ENCODE results near the gene SPINT4. TPM values are rescaled to one million over a fixed set of nuclear protein-coding genes. Genes with fewer than 3 reads are reported as not detected.

Gene SPINT4
- total RNA-seq, 1 experiment from 2014 or later = not detected

- BruUV-seq (replicated peaks) = no TSS peak
- no peak for TF ChIP-seq CTCF (IDR thresholded peaks at IDR 0.05; ENCODE audit: insufficient read depth in 1 of 2, low read depth in 1 of 2, low read length in 1 of 2, severe bottlenecking in 1 of 2, unreplicated experiment in 1 of 2)
- CTCF ChIA-PET = no interaction called here
- Mint-ChIP-seq H3K4me3 (ENCODE audit: unreplicated experiment) (no peak overlapping the region), H3K27ac (ENCODE audit: unreplicated experiment) (no peak overlapping the region), H3K4me1 (ENCODE audit: low read depth, unreplicated experiment) (no peaks in the 10 kb centered on the region), H3K36me3 (ENCODE audit: insufficient read depth, unreplicated experiment) (no peaks in the 10 kb centered on the region), H3K9me3 (ENCODE audit: unreplicated experiment) (no peaks in the 10 kb centered on the region), H3K27me3 (ENCODE audit: insufficient read depth, unreplicated experiment) (peaks cover 19% of the 10 kb centered on the region)
- no peak for DNase-seq
- H3K27me3 ChIP-seq (replicated peaks; ENCODE audit: control insufficient read depth, insufficient read depth, low read length) = no peaks in the 10 kb centered on the region
- H3K4me3 ChIP-seq (ENCODE audit: low read depth, low read length) = no peak overlapping the region
- intact Hi-C loops (cut with micrococcal nuclease; ENCODE audit: unreplicated experiment) = no loop called here
- POLR2A ChIA-PET = no interaction called here
- H3K36me3 ChIP-seq (ENCODE audit: control insufficient read depth, insufficient read depth, low read length) = no peaks in the 10 kb centered on the region
- H3K4me1 ChIP-seq = no peaks in the 10 kb centered on the region
- H3K9me3 ChIP-seq = no peaks in the 10 kb centered on the region
Observed at GRCh38 chr20:45725134-45725533, 3.0 kb downstream of the SPINT4 start.

GRCh38 chr20:45727044-45727443 lies 4.9 kb downstream of the SPINT4 start:
- peaks cover 21% of the 10 kb centered on the region for H3K27me3 Mint-ChIP-seq (ENCODE audit: insufficient read depth, unreplicated experiment)
- DNase-seq = no peak
- H3K4me3 Mint-ChIP-seq (ENCODE audit: unreplicated experiment) = no peak overlapping the region
- ChIA-PET CTCF (no interaction called here), POLR2A (no interaction called here)
- peaks cover 15% of the 10 kb centered on the region for H3K9me3 Mint-ChIP-seq (ENCODE audit: unreplicated experiment)
- no peaks in the 10 kb centered on the region for H3K36me3 Mint-ChIP-seq (ENCODE audit: insufficient read depth, unreplicated experiment)
- no peak overlapping the region for H3K27ac Mint-ChIP-seq (ENCODE audit: unreplicated experiment)
- no peaks in the 10 kb centered on the region for H3K4me1 ChIP-seq
- no peaks in the 10 kb centered on the region for H3K27me3 ChIP-seq (replicated peaks; ENCODE audit: control insufficient read depth, insufficient read depth, low read length)
- intact Hi-C loops (cut with micrococcal nuclease; ENCODE audit: unreplicated experiment) = no loop called here
- no TSS peak for BruUV-seq (replicated peaks)
- no peaks in the 10 kb centered on the region for H3K36me3 ChIP-seq (ENCODE audit: control insufficient read depth, insufficient read depth, low read length)
- H3K9me3 ChIP-seq = peaks cover 6% of the 10 kb centered on the region
- no peaks in the 10 kb centered on the region for H3K4me1 Mint-ChIP-seq (ENCODE audit: low read depth, unreplicated experiment)
- H3K4me3 ChIP-seq (ENCODE audit: low read depth, low read length) = no peak overlapping the region
- TF ChIP-seq CTCF (IDR thresholded peaks at IDR 0.05; ENCODE audit: insufficient read depth in 1 of 2, low read depth in 1 of 2, low read length in 1 of 2, severe bottlenecking in 1 of 2, unreplicated experiment in 1 of 2) = no peak

GRCh38 chr20:45732199-45732598 lies 10.1 kb downstream of the SPINT4 start:
- H3K27me3 Mint-ChIP-seq (ENCODE audit: insufficient read depth, unreplicated experiment) = peaks cover 5% of the 10 kb centered on the region
- intact Hi-C loops (cut with micrococcal nuclease; ENCODE audit: unreplicated experiment) = no loop called here
- Histone ChIP-seq H3K4me1 (no peaks in the 10 kb centered on the region), H3K9me3 (peaks cover 38% of the 10 kb centered on the region), H3K27me3 (replicated peaks; ENCODE audit: control insufficient read depth, insufficient read depth, low read length) (no peaks in the 10 kb centered on the region), H3K4me3 (ENCODE audit: low read depth, low read length) (no peak overlapping the region), H3K36me3 (ENCODE audit: control insufficient read depth, insufficient read depth, low read length) (no peaks in the 10 kb centered on the region)
- no peak overlapping the region for H3K4me3 Mint-ChIP-seq (ENCODE audit: unreplicated experiment)
- BruUV-seq (replicated peaks) = no TSS peak
- no peak for TF ChIP-seq CTCF (IDR thresholded peaks at IDR 0.05; ENCODE audit: insufficient read depth in 1 of 2, low read depth in 1 of 2, low read length in 1 of 2, severe bottlenecking in 1 of 2, unreplicated experiment in 1 of 2)
- H3K36me3 Mint-ChIP-seq (ENCODE audit: insufficient read depth, unreplicated experiment) = no peaks in the 10 kb centered on the region
- DNase-seq = no peak
- no peaks in the 10 kb centered on the region for H3K4me1 Mint-ChIP-seq (ENCODE audit: low read depth, unreplicated experiment)
- H3K9me3 Mint-ChIP-seq (ENCODE audit: unreplicated experiment) = peaks cover 34% of the 10 kb centered on the region
- POLR2A ChIA-PET = no interaction called here
- H3K27ac Mint-ChIP-seq (ENCODE audit: unreplicated experiment) = no peak overlapping the region
- CTCF ChIA-PET = no interaction called here
